K562 (cell line): ENCODE results near the gene YBX1.

ENCODE experiments used
- CBX1 ChIP-seq: sonication (generic); IDR thresholded peaks from 2 replicates; pipeline ENCODE4 v1.6.1; 2016; ENCODE audit warnings: antibody characterized with exemption, low read depth, mild to moderate bottlenecking
- CHD2 ChIP-seq: IDR thresholded peaks from 2 replicates; pipeline ENCODE4 v1.6.1; 2011; ENCODE audit warnings: low read depth, low read length
- JUNB ChIP-seq: fragments of 450-650 bp; formaldehyde crosslinking; conservative IDR thresholded peaks from 2 replicates; pipeline ENCODE4 v1.4.0; 2020; ENCODE audit warnings: mild to moderate bottlenecking
- PTRF ChIP-seq: fragments of 450-650 bp; IDR thresholded peaks from 2 replicates; pipeline ENCODE4 v1.6.1; 2016; ENCODE audit warnings: mild to moderate bottlenecking, missing genetic modification characterization, missing compliant biosample characterization
- RBBP5 ChIP-seq: fragments of 200-600 bp; sonication (generic); IDR thresholded peaks from 2 replicates; pipeline ENCODE4 v1.6.1; 2012; ENCODE audit warnings: borderline replicate concordance, mild to moderate bottlenecking, low read length, control low read depth, inconsistent platforms; ENCODE audit not compliant: insufficient read depth, poor library complexity, severe bottlenecking
- SIN3A ChIP-seq, 2 experiments: fragments of 150-350 bp in 1 of 2; IDR thresholded peaks; 2 replicates each; pipeline ENCODE4 v1.6.1; 2011 to 2016; ENCODE audit warnings: borderline replicate concordance in 2 of 2, low read depth in 2 of 2, low read length in 2 of 2, mild to moderate bottlenecking in 2 of 2, moderate library complexity in 2 of 2; ENCODE audit not compliant: control insufficient read depth in 1 of 2
- SIN3B ChIP-seq: fragments of 450-650 bp; IDR thresholded peaks from 2 replicates; pipeline ENCODE4 v1.6.1; 2017; ENCODE audit warnings: low read depth, mild to moderate bottlenecking, moderate library complexity
- SIX5 ChIP-seq, 2 experiments: IDR thresholded peaks; 2 replicates each; pipeline ENCODE4 v1.6.1; 2011; ENCODE audit warnings: low read length in 2 of 2, borderline replicate concordance in 1 of 2, low read depth in 1 of 2, mild to moderate bottlenecking in 1 of 2, moderate library complexity in 1 of 2; ENCODE audit not compliant: insufficient read depth in 1 of 2
- SMC3 ChIP-seq: conservative IDR thresholded peaks from 2 replicates; pipeline ENCODE4 v1.6.1; 2011; ENCODE audit warnings: low read depth, low read length, improper control_type of control experiment; ENCODE audit not compliant: insufficient read depth
- ZNF324 ChIP-seq: fragments of 250-450 bp; sonication (Bioruptor Pico); IDR thresholded peaks from 2 replicates; pipeline ENCODE4 v1.4.0; 2020; ENCODE audit warnings: mild to moderate bottlenecking
- TF ChIP-seq, protein P1 (sequence below), 3 experiments: IDR thresholded peaks in 2 of 3; conservative IDR thresholded peaks in 1 of 3; 2 replicates each; pipeline ENCODE4 v1.5.1; 2011 to 2012; ENCODE audit warnings: low read length in 3 of 3, mild to moderate bottlenecking in 3 of 3, control low read depth in 2 of 3, improper control_type of control experiment in 1 of 3, inconsistent platforms in 1 of 3, low read depth in 1 of 3, mixed read lengths in 1 of 3, moderate library complexity in 1 of 3; ENCODE audit not compliant: insufficient read depth in 2 of 3

DNA sequence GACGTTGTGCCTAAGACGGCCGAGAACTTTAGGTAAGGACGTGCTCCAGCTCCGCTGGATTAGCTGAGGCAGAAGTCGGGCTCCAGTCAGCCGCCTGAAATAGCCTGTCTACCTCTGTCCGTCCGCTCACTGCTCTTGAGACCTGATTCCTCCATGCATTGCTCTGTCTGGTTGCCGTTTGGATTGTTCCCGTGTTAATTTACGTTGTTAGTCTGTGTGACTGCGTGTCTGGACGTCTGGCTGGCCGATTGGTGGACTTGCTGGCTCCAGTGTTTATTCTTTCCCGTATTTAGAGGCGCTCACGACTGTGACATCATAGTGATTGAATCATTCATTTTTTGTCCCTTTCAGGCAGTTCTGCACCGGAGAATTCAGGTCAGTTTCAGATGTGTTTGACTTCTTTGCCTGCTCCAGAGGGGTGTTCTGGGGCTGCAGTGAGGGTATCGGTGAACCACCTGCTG, 23.3 kb upstream of the YBX1 start:
- no peak for TF ChIP-seq SIN3B
- TF ChIP-seq ZNF324 (CRISPR knock-in tag) = no peak
- no peak for TF ChIP-seq PTRF (tag)
- TF ChIP-seq, protein P1, sequence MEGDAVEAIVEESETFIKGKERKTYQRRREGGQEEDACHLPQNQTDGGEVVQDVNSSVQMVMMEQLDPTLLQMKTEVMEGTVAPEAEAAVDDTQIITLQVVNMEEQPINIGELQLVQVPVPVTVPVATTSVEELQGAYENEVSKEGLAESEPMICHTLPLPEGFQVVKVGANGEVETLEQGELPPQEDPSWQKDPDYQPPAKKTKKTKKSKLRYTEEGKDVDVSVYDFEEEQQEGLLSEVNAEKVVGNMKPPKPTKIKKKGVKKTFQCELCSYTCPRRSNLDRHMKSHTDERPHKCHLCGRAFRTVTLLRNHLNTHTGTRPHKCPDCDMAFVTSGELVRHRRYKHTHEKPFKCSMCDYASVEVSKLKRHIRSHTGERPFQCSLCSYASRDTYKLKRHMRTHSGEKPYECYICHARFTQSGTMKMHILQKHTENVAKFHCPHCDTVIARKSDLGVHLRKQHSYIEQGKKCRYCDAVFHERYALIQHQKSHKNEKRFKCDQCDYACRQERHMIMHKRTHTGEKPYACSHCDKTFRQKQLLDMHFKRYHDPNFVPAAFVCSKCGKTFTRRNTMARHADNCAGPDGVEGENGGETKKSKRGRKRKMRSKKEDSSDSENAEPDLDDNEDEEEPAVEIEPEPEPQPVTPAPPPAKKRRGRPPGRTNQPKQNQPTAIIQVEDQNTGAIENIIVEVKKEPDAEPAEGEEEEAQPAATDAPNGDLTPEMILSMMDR (IDR thresholded peaks at IDR 0.05 in 2 of 3, conservative IDR thresholded peaks at IDR 0.05 in 1 of 3; ENCODE audit: insufficient read depth in 2 of 3, low read depth in 1 of 3, low read length in 3 of 3) = no peak
- no peak for TF ChIP-seq SIN3A (IDR thresholded peaks at IDR 0.05; ENCODE audit: borderline replicate concordance in 2 of 2, control insufficient read depth in 1 of 2, low read depth in 2 of 2, low read length in 2 of 2)
- no peak for TF ChIP-seq CHD2
- no peak for TF ChIP-seq RBBP5
- no peak for TF ChIP-seq JUNB (CRISPR knock-in tag)
- no peak for TF ChIP-seq SMC3
- no peak for TF ChIP-seq CBX1
- no peak for TF ChIP-seq SIX5 (IDR thresholded peaks at IDR 0.05; ENCODE audit: borderline replicate concordance in 1 of 2, insufficient read depth in 1 of 2, low read depth in 1 of 2, low read length in 2 of 2)
